Kidney glomerular epithelial cell (primary cell): Measurements from ENCODE around the gene NBR1.
A peak's percentile ranks its signal among the peaks of the same experiment; 100 is the strongest.
"Not testable (repeated sequence)": the region's sequence is repeated elsewhere in the genome, so short reads cannot be mapped to it uniquely, and the experiment has no call there.

Source experiments
- DNase-seq: peaks from one replicate; lab custom pipeline; 2025; lab: John Stamatoyannopoulos, UW

NBR1 gene

DNA sequence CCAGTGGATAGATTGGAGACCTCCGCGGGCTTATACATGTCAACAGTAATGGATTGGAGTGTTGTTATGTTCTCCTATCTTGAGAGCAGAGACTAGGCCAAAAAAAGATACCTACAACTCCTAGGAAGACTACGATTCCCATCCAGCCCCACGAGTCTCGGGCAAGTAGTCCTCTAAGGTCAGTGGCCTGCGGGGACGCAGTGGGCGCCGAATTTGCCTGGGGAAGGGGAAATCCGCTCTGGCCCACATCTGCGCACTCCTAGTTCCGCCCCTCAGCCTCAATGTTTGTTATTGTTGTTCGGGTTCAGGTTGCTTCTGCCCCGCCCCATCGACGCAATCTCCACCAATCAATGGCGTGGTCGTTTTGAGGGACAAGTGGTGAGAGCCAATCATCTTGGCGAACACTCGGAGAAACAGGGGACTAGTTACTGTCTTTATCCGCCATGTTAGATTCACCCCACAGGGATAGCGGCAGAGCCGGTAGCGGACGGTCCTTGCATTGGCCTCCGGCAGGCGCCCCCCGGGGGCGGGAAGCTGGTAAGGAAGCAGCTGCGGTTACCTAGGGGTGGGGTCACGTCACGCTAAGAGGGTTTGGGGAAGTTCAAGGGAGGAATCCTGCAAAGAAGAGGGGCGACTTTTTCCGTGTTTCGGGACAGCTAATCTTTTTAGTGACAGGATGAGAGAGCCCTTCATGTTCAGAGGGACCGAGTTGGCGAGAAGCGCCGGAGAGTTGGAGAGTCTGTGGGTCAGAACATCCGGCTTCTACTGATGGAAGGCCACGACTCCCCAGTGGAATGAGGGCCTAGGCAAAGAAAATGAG lies at the start of gene NBR1:
Gene NBR1 (plus strand): TSS at position 449 of the 820 bp plus-strand sequence. CDS start 4,586 bp downstream, outside the sequence.
- DNase-seq = peak; percentile 93

GRCh38 chr17:43125133-43125966 lies 45.7 kb upstream of the NBR1 start, which contains the start of gene BRCA1:
Gene BRCA1 (minus strand): TSS chr17:43125364. CDS start chr17:43124096, 1,268 bp downstream.
- peak; percentile 99 for DNase-seq

DNA sequence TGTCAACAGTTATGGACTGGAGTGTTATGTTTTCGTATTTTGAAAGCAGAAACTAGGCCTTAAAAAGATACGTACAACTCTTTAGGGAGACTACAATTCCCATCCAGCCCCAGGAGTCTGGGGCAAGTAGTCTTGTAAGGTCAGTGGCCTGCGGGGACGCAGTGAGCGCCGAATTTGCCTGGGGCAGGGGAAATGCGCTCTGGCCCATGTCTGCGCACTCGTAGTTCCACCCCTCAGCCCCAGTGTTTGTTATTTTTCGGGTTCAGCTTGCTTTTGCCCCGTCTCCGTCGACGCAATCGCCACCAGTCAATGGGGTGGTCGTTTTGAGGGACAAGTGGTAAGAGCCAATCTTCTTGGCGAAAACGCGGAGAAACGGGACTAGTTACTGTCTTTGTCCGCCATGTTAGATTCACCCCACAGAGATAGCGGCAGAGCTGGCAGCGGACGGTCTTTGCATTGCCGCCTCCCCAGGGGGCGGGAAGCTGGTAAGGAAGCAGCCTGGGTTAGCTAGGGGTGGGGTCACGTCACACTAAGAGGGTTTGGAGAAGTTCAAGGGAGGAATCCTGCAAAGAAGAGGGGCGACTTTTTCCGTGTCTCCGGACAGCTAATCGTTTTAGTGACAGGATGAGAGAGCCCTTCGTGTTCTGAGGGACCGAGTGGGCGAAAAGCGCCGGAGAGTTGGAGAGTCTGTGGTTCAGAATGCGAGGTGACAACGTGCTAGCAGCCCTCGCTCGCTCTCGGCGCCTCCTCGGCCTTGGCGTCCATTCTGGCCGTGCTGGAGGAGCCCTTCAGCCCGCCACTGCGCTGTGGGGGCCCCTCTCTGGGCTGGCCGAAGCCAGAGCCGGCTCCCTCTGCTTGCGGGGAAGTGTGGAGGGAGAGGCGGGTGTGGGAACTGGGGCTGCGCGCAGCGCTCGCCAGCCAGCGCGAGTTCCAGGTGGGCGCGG lies 44.8 kb upstream of the NBR1 start:
- DNase-seq = no peak

DNA sequence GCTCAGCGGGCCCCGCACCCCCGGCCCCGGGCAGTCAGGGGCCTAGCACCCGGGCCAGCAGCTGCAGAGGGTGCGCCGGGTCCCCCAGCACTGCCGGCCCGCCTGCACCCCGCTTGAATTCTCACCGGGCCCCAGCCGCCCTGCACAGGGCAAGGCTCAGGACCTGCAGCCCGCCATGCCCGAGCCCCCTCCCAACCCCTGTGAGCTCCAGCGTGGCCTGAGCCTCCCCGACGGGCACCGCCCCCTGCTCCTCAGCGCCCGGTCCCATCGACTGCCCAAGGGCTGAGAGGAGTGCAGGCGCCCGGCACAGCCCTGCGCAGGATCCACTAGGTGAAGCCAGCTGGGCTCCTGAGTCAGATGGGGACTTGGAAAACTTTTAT lies 44.1 kb upstream of the NBR1 start:
- no peak for DNase-seq

DNA sequence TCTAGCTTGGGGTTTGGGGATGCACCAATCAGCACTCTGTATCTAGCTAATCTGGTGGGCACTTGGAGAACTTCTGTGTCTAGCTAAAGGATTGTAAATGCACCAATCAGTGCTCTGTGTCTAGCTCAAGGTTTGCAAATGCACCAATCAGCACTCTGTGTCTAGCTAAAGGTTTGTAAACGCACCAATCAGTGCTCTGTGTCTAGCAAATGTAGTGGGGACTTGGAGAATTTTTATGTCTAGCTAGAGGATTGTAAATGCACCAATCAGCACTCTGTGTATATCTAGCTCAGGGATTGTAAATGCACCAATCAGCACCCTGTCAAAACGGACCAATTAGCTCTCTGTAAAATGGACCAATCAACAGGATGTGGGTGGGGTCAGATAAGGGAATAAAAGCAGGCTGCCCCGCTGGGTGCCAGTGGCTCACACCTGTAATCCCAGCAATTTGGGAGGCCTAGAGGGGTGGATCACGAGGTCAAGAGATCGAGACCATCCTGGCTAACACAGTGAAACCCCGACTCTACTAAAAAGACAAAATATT lies 43.6 kb upstream of the NBR1 start:
- DNase-seq = not testable (repeated sequence)

- no peak for DNase-seq
These were observed 41.4 kb upstream of the NBR1 start for GRCh38 chr17:43129671-43130010.

GRCh38 chr17:43132117-43132516 lies 38.9 kb upstream of the NBR1 start:
- DNase-seq = no peak

DNA sequence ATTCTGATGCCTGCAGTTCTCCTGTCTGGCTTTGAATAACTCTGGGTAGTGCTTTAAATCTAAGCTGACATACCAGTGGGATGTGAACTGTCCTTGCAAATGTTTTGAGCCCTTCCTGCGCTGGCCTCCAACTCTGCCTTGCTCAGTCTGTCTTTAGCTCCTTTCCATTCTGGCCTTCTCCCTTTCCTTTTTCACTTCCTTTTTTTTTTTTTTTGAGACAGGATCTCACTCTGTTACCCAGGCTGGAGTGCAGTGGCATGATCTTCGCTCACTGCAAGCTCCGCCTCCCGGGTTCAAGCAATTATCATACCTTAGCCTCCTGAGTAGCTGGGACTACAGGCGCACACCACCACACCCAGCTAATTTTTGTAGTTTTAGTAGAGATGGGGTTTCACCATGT lies 37.6 kb upstream of the NBR1 start:
- DNase-seq = not testable (repeated sequence)

GRCh38 chr17:43134774-43135453 lies 36.1 kb upstream of the NBR1 start:
- no peak for DNase-seq

DNA sequence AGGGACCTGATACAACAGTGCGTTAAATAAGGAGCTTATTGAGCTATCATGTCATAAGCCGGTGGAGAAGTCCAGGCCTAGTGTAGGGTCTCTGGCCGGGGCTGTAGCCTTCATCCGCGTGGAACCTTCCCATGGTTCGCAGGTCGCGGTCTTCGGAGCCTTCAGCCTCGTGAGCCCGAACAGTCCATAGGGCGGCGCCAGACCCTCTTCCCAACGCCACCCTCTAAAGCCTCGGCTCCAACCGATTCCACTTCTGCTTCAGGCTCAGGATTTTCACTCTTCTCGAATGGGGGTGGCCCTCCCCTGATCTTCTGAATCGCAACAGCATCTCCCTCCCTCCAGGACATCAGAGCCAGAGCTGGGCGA lies 35.6 kb upstream of the NBR1 start:
- DNase-seq = no peak

DNA sequence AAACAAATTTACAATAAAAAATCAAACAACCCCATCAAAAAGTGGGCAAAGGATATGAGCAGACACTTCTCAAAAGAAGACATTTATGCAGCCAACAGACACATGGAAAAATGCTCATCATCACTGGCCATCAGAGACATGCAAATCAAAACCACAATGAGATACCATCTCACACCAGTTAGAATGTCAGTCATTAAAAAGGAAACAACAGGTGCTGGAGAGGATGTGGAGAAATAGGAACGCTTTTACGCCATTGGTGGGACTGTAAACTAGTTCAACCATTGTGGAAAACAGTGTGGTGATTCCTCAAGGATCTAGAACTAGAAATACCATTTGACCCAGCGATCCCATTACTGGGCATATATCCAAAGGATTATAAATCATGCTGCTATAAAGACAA lies 34.4 kb upstream of the NBR1 start:
- not testable (repeated sequence) for DNase-seq

DNA sequence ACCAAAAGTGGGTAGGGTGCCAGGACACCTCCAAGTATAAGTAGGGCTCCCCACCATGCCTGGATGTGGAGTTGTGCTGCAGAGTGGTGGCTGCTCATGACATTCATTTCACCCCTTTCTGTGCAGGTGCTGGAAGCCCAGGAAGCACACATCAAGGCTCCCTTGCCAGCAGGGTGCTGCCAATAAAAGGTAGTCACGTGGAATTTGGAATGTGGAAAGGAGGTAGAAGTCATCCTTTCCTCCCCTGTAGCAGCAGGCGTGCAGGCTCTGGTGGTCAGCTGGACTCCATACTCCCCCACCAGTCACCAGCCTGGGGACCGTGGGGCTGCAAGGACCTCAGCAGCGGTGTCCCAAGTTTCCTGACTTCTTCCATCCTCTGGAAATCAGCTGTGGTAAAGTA lies 32.5 kb upstream of the NBR1 start:
- not testable (repeated sequence) for DNase-seq

DNA sequence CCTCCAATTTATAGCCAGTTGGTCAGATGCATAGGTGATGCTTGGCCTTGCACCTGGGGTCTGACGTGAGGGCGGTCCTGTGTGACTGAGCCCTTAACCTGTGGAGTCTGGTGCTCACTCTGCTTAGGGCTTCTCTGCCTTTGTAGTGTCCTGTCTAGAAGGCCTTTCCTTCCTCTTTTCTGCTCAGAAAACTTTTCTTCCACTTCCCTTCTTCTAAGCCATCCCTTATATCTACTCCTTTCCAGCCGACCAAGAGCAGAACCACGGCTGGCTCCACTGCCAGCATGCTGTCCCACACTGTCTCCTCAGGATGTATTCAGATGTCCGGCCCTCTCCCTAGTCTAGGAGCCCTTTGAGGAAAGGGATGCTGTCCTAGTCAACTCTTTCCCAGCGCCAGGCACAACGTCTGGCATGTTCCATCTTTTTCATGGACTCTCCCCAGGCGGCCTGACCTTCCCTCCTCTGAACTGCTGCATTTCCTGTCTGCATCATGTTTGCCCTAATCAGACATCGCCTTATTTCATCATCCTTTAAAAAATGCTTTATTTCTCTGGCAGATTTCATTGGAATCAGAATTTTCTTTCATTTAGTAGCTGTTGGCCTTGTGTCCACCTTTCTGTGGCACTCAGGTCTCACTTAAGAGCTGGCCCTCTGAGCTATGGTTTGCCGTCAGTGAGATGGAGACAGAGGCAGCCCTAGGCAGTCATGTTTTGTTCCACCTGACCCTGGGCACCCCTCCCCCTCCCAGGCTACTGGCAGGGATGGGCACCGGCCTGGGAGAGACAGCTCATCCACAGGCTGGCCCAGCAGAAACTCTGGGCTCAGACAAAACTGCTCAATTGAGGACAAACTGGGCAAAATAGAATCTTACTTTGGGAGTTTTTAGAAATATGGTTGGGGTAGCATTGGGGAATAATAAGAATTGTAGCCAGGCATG lies 30.4 kb upstream of the NBR1 start:
- DNase-seq = no peak

DNA sequence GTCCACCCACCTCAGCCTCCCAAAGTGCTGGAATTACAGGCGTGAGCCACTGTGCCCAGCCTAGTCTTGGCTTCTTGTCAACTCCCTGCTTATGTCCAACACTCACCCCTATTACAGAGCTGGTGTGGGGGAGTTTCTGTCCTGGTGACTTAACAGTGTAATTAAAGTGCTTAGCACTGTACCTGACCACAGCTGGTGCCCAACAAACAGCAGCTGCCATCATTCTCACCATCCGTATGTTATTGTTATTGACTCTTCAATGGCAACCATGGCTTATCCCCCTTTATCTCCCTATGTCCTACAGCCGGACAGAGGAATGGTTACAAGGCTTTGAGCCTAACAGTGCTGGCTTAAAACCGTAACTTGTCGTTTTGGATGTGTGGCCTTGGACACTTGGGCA lies 28.9 kb upstream of the NBR1 start:
- DNase-seq = no peak

GRCh38 chr17:43143201-43143600 lies 27.8 kb upstream of the NBR1 start:
- DNase-seq = no peak

GRCh38 chr17:43146649-43147048 lies 24.4 kb upstream of the NBR1 start:
- DNase-seq = no peak

GRCh38 chr17:43151880-43152456 lies 19.0 kb upstream of the NBR1 start:
- DNase-seq = no peak

DNA sequence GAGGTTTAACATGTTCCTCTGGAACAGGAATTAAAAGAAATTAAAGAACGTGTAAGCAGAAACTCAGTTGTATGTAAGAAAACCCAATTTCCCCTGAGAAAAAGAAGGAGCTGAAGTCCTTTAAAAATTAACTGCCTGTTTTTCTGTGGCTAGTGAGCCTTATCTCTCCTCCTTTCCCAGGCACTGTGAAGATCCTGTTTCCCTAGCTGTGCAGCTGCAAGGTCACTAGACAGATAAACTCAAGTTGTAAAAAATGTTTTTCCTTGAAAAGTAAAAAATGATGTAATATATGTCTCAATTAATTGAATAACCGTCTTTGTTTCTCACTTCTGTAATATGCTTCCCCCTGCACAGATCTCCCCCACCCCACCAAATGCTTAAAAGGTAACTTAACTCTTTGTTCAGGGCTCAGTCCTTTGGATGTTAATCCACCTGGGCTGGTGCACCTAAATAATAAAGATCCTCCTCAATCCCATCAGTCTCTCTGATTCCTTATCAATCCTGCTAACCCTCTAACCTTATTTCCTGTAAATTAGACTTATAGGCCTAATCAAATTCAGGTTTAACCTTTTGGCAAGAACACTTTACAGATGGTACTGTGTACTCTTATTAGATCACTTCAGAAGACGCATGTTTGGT lies 17.7 kb upstream of the NBR1 start:
- DNase-seq = not testable (repeated sequence)

DNA sequence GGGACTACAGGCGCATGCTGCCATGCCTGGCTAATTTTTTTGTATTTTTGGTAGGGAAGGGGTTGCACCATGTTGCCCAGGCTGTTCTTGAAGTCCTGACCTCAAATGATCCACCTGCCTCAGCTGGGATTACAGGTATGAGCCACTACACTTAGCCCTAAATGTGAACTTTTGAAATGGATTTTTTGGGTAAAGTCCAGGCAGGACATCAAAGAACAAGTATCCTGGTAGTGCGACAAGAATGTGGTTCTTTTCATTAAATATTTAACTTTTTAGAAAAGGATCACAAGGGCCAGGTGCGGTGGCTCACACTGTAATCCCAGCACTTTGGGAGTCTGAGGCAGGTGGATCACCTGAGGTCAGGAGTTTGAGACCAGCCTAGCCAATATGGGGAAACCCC lies 15.3 kb upstream of the NBR1 start:
- no peak for DNase-seq
